ENCODE measurements around the gene NAA50.

- TF ChIP-seq CTCF (IDR thresholded peaks at IDR 0.05): no peak
- TF ChIP-seq POLR2AphosphoS5 (IDR thresholded peaks at IDR 0.05): no peak
- no peak for TF ChIP-seq POLR2A (IDR thresholded peaks at IDR 0.05)
These were observed 78.0 kb downstream of the NAA50 start for GRCh38 chr3:113668015-113668414.
